B cell (primary cell): ENCODE data around the gene CABLES2.

Experiments used
- CTCF ChIP-seq: fragments of 200-600 bp; IDR thresholded peaks from one replicate; pipeline ENCODE4 v1.8.0; 2022; ENCODE audit warnings: antibody characterized with exemption, mild to moderate bottlenecking
- EZH2 ChIP-seq: IDR thresholded peaks from 2 replicates; pipeline ENCODE4 v1.6.1; 2012; ENCODE audit warnings: borderline replicate concordance, low read depth, mild to moderate bottlenecking, moderate library complexity, low read length; ENCODE audit not compliant: insufficient read depth, poor library complexity, severe bottlenecking

GRCh38 chr20:62410746-62411478 is 3.8 kb upstream of the CABLES2 start:
- no peak for TF ChIP-seq CTCF
- TF ChIP-seq EZH2, result no peak
